UCSD-AML1 (cell line): ENCODE results near the gene IL6ST.

Experiments
- DNase-seq: peaks from one replicate; lab custom pipeline; 2025; ENCODE audit not compliant: unreplicated experiment; lab: John Stamatoyannopoulos, UW

IL6ST gene

DNA sequence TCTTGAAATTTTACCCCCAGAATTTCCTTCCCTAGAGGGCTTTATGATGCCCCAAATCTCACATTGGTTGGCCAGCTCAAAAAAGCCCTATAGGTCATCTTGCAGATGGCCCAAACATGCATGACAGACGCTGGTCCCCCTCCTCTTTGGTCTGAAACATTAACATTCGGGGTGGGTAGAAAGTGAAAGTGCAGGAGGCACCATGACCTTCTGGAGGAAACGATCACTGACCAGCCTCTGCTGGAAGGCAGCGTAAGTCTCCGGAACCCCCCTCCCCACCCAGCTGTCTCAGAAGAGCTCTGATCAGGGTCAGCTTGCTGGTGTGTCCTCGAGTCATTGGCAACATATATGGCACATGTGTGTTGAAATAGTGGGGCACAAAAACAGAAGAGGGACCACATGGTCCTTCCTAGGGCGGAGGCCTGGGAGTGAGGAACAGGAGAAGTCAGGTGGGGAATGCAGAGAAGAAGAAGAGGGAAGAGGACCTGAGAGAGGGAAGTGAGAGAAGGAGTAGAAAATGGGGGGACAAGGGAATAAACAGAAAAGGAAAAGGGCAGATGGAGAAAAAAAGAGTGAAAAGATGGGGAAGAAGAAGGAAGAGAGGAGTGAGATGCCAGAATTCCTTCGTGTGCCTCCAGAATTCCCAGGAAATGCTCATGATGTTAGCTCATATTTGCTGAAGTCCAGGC is 97.4 kb downstream of the IL6ST start:
- no peak for DNase-seq

DNA sequence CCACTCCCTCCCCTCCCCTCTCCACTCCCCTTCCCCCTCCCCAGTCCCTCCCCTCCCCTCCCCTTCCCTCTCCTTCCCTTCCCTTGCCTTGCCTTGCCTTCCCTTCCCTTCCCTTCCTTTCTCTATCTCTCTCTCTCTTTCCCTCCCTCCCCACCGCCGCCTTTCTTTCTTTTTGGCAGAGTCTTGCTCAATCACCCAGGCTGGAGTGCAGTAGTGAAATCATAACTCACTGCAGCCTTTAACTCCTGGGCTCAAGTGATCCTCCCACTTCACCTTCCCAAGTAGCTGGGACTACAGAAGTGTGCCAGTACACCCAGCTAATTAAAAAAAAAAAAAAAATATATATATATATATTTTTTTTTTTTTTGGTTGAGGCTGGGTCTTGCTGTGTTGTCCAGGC is 98.1 kb downstream of the IL6ST start:
- DNase-seq: no peak

DNA sequence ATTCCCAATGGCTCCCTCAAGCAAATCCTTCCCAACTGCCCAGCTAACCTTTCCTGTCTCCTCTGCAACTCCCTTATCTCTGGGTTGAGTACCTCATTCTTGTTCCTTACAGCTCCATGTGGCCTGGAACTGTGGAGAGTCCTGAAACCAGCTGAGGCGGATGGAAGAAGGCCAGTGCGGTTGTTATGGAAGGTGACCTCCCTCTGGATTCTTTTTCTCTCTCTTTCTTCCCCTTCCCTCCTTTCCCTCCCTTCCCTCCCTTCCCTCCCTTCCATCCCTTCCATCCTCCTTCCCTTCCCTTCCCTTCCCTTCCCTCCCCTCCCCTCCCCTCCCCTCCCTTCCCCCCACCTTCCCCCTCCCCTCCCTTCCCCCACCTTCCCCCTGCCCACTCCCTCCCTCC is 98.5 kb downstream of the IL6ST start:
- no peak for DNase-seq

DNA sequence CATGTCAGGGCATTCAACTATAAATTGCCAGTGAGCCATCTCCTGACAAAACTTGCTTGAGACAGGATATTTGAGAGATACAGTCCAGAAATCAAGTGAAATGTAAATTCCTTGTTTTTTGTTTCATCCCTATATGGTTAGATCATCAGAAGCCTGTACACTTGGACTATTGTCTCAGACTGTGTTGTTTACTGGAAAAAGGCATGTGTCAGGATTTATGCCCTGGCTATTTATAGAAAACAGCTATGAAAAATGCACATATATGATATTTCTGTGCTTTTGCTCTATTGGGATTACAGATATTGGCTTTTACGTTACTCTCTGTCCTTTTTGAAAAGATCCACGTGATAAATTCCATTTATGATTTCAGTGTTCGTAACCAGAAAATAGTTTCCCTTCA is 99.4 kb downstream of the IL6ST start:
- no peak for DNase-seq

DNA sequence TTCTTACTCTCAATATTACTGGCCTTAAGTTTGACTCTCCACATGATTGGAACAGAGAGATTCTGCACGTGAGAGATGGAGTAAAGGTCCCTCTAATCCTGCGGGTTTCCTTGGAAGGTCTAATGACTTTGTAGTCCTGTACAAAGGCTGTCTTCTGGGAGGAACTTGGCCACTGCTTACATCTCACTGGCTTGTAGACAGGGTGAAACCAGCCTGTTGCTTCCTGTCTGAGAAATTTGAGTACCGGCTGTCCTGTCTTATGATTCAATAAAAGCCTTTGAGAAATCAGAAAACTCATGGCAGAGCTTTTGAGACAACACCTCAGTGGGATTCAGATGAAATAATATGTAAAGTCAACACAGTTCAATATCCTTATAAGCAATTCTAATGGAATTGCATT is 100.6 kb downstream of the IL6ST start:
- DNase-seq: no peak

DNA sequence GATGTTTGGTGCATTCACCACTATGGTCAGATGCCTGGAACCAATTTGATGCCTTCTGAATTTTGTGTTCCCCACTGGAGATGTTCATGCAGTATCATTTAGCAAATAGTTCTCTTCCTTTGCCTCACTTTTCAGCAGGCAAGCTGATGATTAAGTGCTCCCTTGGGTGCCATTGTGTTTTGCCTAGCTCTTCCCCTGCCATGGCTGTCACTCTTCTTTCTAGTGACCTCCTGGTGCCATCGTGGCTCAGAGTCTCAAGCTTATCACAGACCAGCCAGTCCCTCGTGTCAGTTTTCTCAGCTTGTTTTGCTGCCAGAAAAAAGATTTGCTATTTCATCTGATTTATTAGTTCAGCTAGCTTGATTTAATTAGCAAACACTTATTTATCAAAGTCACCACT is 102.3 kb downstream of the IL6ST start:
- DNase-seq: no peak

DNA sequence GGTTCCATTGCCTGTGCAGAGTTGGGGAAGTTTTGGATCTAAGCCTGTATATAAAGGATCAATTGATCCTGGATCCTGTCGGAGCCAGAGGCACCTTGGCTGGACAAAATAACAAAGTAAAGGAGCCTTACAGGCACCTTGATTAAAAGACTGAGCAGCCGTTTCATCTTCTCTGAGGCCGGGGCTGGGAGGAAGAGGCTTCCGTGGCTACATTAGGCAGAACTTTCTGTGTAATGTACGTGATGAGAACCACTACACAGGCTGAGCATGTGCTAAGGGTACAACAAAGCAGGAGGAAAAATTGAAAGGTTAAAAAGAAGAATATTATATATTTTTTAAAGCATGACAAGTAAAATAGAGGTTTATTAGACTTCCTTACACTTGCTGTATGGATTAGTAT is 106.6 kb downstream of the IL6ST start:
- no peak for DNase-seq

DNA sequence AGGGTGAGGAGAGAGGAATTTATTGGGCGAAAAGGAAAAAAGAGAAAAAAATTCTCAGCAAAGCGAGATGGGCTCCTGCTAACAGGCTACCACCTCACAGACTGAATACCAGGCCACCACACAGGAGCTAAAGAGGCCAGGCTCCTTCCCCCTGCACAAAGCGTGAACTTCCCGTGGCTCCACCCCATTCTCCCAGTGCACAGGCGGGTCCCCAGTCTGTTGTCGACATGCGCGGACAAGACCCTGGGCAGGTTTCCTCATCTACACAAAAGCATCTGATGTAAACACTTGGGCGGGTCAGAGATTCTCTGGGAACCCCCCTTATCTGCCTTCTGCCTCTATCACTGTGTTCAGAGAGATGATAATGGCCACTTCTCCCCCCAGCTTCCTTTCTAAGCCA is 109.4 kb downstream of the IL6ST start:
- DNase-seq: no peak
